GM19324 (cell line): Measurements from ENCODE around the gene ACTRT2.

Experiments
- ATAC-seq: cut with Tn5 transposase; IDR thresholded peaks from one replicate; pipeline ENCODE4 v1.9.1; 2021; ENCODE audit warnings: mild to moderate bottlenecking, moderate library complexity; ENCODE audit not compliant: unreplicated experiment, low FRiP score

Gene ACTRT2

DNA sequence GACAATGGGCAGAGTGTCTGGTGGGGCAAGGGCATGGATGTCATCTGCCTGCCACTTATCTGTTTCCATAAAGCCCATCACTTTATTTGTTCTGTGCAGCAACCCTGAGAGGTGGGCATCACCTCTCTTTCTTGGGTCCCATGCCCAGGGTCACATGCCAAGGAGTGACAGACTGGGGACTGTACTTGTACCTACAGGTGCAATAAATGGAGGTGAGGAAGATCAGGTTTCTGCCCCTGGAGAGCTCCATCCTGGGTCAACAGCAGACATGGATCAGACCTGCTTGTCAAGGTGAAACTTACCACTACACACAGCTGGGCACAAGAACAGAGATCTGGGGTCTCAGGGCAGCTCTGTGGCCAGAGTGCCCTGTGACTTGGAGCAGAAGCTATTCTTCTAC lies 29.3 kb downstream of the ACTRT2 start:
- ATAC-seq: no peak

DNA sequence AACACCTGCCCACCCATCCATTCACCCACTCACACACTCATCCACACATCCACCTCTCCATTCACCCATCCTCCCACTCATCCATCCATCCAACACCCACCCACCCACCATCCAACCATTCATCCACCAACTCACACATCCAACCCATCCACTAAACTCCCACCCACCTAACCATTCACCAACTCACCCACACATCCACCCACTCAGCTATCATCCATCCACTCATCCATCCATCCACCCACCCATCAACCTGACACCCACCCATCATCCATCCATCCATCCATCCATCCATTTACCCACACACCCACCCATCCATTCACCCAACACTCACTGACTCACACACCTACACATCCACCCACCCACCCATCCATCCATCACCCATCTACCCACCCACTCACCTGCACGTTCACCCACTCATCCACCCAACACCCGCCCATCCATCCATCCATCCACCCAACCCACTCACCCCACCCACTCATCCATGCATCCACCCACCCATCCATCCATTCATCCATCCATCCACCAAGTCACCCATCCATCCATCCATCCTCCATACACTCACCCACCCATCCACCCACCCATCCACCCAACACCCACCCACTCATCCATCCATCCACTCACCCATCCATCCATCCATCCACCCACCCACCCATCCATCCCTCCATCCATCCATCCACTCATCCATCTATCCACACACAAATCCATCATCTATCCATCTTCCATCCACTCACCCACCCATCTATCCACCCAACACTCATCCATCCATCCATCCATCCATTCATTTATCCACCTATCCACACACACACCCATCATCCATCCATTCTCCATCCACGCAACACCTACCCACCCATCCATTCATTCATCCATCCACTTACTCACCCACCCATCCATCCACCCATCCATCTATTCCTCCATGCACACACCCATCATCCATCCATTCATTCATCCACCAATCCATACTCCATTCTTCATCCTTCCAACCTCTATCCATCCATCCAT lies 30.3 kb downstream of the ACTRT2 start:
- ATAC-seq: no peak

GRCh38 chr1:3052501-3052900 lies 31.2 kb downstream of the ACTRT2 start:
- ATAC-seq: no peak

DNA sequence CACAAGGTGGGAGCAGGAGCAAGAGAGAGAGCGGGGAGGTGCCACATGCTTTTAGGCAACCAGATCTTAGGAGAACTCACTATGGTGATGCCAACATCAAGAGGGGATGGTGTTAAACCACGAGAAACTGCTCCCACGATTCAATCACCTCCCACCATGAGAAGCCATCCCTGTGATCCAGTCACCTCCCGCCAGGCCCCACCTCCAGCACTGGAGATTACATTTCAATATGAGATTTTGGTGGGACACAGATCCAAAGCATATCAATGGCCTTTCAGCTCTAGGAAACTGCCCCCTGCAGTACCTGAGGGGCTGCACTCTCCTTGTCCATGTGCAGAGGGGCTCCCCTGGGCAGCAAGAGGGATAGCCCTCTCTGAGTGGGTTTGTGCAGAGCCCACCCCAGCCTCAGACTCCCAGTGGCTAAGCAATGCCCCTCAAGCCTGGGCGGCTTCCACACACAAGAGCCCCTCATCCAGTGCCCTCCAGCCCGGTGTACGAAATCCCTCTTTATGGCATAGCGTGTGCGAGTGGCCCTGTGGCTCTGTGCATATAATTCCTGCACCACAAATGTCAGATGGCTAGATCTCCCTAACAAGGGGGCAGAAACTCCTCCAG lies 32.2 kb downstream of the ACTRT2 start:
- no peak for ATAC-seq

DNA sequence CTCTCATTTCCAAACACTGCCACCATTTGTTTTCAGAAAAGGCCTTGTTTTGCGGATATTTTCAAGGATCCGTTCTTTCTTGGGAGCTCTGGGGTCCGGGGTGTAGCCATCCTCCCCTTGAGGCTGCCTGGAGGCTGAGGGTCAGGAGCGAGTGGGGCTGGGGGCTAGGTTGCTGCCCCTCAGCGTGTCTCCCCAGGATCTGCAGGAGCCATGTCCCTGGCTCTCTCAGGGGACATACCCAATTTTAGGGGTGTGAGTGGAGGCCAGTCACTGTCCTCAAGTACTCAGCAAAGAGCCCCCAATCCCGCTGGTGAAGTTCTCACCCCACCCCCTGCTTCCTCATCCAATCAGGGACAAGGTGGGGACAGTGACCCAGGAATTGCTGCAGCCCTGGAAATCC lies 32.7 kb downstream of the ACTRT2 start:
- no peak for ATAC-seq

DNA sequence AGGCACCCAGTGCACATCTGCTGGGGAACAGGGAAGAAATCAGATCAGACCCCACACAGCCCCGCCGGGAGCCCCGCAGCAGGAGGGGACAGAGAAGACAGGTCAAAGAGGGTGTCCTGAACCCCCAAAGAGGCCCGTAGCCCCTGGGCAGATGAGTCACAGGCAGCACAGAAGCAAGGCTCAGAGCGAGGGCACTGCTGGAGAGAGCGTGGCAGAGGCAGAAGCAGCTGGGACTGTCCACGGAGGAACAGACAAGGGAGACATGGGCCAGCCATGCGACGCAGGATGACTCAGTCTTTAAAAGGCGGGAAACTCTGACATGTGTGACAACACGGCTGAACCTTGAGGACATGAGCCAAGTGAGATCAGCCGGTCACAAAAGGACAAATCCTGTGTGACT lies 33.2 kb downstream of the ACTRT2 start:
- no peak for ATAC-seq

GRCh38 chr1:3055051-3055450 lies 33.8 kb downstream of the ACTRT2 start:
- ATAC-seq: no peak

GRCh38 chr1:3056641-3057040 lies 35.4 kb downstream of the ACTRT2 start:
- ATAC-seq: no peak

- no peak for ATAC-seq
Observed at GRCh38 chr1:3058263-3059030, 37.2 kb downstream of the ACTRT2 start.

GRCh38 chr1:3060127-3060526 lies 38.9 kb downstream of the ACTRT2 start:
- ATAC-seq: no peak

DNA sequence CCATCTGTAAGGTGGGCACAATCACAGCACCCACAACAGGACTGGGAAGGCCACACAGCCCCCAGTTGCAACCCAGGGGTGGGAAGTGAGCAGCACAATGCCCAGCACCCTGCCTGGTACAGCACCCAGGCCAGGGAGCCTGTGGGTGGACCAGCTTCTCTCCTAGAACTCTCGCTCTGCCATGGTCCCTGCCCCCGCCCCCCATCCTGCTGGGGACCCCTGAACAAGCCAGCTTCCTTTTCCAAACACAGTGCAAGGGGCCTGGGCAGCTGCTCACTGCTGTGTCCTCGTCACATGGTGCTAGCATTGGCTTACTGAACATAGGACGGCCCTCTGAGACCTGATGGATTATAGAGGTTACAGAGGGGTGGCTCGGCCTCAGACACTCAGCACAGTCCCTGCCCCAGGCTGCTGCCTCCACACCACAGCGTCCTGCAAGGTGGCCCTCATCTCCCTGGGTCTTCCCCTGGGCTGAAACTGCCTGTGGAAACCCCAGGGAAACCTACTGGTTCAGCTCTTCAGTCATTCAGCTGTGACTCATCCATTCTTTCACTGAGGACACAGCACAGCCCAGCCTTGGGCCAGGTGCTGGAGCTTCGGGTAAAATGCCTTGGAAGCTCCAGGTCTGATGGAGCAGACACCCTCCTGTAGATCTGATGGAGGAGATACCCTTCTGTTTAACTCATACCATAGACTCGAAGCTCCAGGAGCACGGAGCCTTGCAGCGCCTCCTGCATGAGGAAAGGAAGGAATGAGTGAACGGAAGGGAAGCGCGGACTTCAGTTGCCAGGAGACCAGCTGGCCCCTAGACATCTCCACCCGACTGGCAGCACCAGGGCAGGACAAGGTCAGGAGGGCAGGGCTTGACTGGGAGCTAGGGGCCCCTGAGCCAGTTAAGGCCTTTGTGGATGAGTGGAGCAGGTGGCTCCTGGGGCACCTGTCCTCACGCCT lies 39.6 kb downstream of the ACTRT2 start:
- ATAC-seq: no peak

DNA sequence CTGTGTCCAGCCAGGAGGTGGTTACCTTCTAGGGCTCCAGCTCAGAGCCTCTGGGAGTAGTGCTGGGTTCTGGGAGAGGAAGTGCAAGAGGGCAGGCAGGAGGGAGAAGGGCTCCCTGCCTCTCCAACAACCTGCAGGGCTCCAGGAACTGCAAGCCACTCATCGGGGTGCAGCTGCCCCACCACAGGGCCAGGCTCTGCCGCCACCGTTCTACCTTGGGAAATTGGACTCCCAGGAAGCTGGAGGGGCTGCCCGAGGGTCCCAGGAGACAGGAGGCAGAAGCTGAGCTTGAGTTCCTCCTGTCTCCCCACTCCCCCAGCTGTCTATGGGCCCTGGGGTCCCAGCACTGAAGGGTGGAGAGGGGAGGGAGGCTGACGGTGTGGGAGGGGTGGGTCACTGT lies 40.3 kb downstream of the ACTRT2 start:
- ATAC-seq: no peak

- no peak for ATAC-seq
Observed at GRCh38 chr1:3061981-3062615, 40.8 kb downstream of the ACTRT2 start.

- no peak for ATAC-seq
Observed at GRCh38 chr1:3062616-3063378, 41.5 kb downstream of the ACTRT2 start.

GRCh38 chr1:3063379-3064295 lies 42.4 kb downstream of the ACTRT2 start:
- no peak for ATAC-seq

- ATAC-seq: no peak
Observed at GRCh38 chr1:3064296-3064850, 43.1 kb downstream of the ACTRT2 start.

DNA sequence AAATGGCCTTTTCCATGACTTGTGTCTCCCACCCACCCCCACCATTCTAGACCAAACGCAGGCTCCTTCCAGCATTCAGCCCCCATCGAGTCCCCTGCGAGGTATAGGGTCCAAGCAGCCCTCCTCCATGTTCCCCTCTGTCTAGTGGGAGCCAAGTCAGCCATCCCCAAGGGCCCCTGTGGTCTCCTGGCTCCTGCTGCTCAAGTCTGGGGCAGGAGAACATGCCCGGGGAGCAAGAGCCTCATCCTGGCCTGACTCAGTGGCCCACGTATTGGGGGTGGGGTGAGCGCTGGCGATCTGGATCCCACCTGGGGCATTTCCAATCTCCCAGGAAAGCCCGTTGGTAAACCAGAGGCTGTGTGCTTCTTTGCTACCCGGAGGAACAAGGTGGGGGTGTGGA lies 43.6 kb downstream of the ACTRT2 start:
- no peak for ATAC-seq
